Gastroesophageal sphincter (tissue), 3 donors: Measurements from ENCODE around the gene NRP2.

ENCODE experiments used
- CTCF ChIP-seq, 4 experiments: fragments of 200-600 bp in 2 of 4; fragments of 450-650 bp in 2 of 4; sonication (generic) in 1 of 4; IDR thresholded peaks; one replicate each; pipeline ENCODE4 v1.5.1; 2017 to 2019; ENCODE audit warnings: antibody characterized with exemption in 4 of 4, mild to moderate bottlenecking in 2 of 4, moderate library complexity in 2 of 4
- EP300 ChIP-seq: sonication (generic); formaldehyde crosslinking; IDR thresholded peaks from one replicate; pipeline ENCODE4 v1.6.1; 2017; ENCODE audit warnings: antibody characterized with exemption, mild to moderate bottlenecking
- POLR2A ChIP-seq, 2 donors: fragments of 450-650 bp; IDR thresholded peaks; one replicate each; pipeline ENCODE4 v1.6.1; 2017; ENCODE audit warnings: antibody characterized with exemption in 2 of 2, mild to moderate bottlenecking in 2 of 2, moderate library complexity in 1 of 2
- POLR2AphosphoS5 ChIP-seq: sonication (generic); formaldehyde crosslinking; IDR thresholded peaks from one replicate; pipeline ENCODE4 v1.6.1; 2017; ENCODE audit warnings: antibody characterized with exemption

GRCh38 chr2:205759732-205760131 is 77.4 kb downstream of the NRP2 start:
- TF ChIP-seq POLR2AphosphoS5 = no peak
- no peak for TF ChIP-seq CTCF (IDR thresholded peaks at IDR 0.05)
- TF ChIP-seq EP300 = no peak
- TF ChIP-seq POLR2A (IDR thresholded peaks at IDR 0.05) = no peak
